GM23338 (cell line): Measurements from ENCODE around the gene SLC5A11. TPM values are rescaled to one million over a fixed set of nuclear protein-coding genes. Genes with fewer than 3 reads are reported as not detected.

Experiments
- ATAC-seq: fragments of 200-7000 bp; cut with Tn5 transposase; 3 replicates; pipeline ENCODE4 v1.9.1; 2020
- DNase-seq: peaks from one replicate; pipeline ENCODE4 v3.0.0-alpha.2; 2015; ENCODE audit warnings: low spot score
- H2AFZ ChIP-seq: fragments of 200-600 bp; sonication (generic); 2 replicates; pipeline ENCODE4 v1.8.0; 2016; ENCODE audit warnings: antibody characterized with exemption, mild to moderate bottlenecking, moderate library complexity
- H3F3A ChIP-seq: fragments of 200-600 bp; sonication (generic); replicated peaks from 2 replicates; pipeline ENCODE4 v1.8.0; 2017; ENCODE audit warnings: antibody characterized with exemption, mixed run types, low read depth
- H3K27ac ChIP-seq: fragments of 200-600 bp; sonication (generic); 2 replicates; pipeline ENCODE4 v1.6.1; 2016; ENCODE audit warnings: low read depth
- H3K27me3 ChIP-seq: fragments of 200-600 bp; sonication (generic); 2 replicates; pipeline ENCODE4 v1.8.0; 2016; ENCODE audit warnings: mild to moderate bottlenecking, mixed run types, moderate library complexity; ENCODE audit not compliant: insufficient read depth
- H3K36me3 ChIP-seq: fragments of 200-600 bp; sonication (generic); 2 replicates; pipeline ENCODE4 v1.8.0; 2016; ENCODE audit warnings: mild to moderate bottlenecking; ENCODE audit not compliant: insufficient read depth
- H3K4me1 ChIP-seq: fragments of 200-600 bp; sonication (generic); 2 replicates; pipeline ENCODE4 v1.8.0; 2016; ENCODE audit warnings: mild to moderate bottlenecking, moderate library complexity; ENCODE audit not compliant: insufficient read depth
- H3K4me2 ChIP-seq: fragments of 200-600 bp; sonication (generic); 2 replicates; pipeline ENCODE4 v1.7.1; 2017; ENCODE audit warnings: mixed run types
- H3K4me3 ChIP-seq: fragments of 200-600 bp; sonication (generic); 2 replicates; pipeline ENCODE4 v1.6.1; 2016; ENCODE audit warnings: mixed run types
- H3K79me2 ChIP-seq: fragments of 200-600 bp; sonication (generic); replicated peaks from 2 replicates; pipeline ENCODE4 v1.8.0; 2017; ENCODE audit warnings: mild to moderate bottlenecking; ENCODE audit not compliant: insufficient read depth
- H3K9me2 ChIP-seq: fragments of 200-600 bp; sonication (generic); 2 replicates; pipeline ENCODE4 v1.8.0; 2017; ENCODE audit not compliant: insufficient read depth
- H4K20me1 ChIP-seq: fragments of 200-600 bp; sonication (generic); replicated peaks from 2 replicates; pipeline ENCODE4 v1.8.0; 2017; ENCODE audit warnings: mild to moderate bottlenecking; ENCODE audit not compliant: insufficient read depth
- H3K27ac Mint-ChIP-seq: 2 replicates; pipeline ENCODE4 v1.8.0; 2020; ENCODE audit warnings: inconsistent platforms, mild to moderate bottlenecking, moderate library complexity, mixed read lengths
- H3K27me3 Mint-ChIP-seq: 3 replicates; pipeline ENCODE4 v1.8.0; 2022; ENCODE audit warnings: low read depth, mild to moderate bottlenecking, moderate library complexity, mixed read lengths, inconsistent platforms; ENCODE audit not compliant: insufficient read depth, poor library complexity
- H3K36me3 Mint-ChIP-seq: 3 replicates; pipeline ENCODE4 v1.8.0; 2021; ENCODE audit warnings: low read depth, mild to moderate bottlenecking, inconsistent platforms, moderate library complexity, mixed read lengths
- H3K4me1 Mint-ChIP-seq: 3 replicates; pipeline ENCODE4 v1.8.0; 2020; ENCODE audit warnings: mild to moderate bottlenecking, inconsistent platforms, mixed read lengths
- H3K4me3 Mint-ChIP-seq: 3 replicates; pipeline ENCODE4 v1.8.0; 2021; ENCODE audit warnings: moderate library complexity, mild to moderate bottlenecking, inconsistent platforms, mixed read lengths
- H3K9me3 Mint-ChIP-seq: 3 replicates; pipeline ENCODE4 v1.8.0; 2020; ENCODE audit warnings: moderate library complexity, mild to moderate bottlenecking, inconsistent platforms, mixed read lengths
- CTCF ChIP-seq, 2 experiments: fragments of 200-600 bp in 1 of 2; sonication (generic) in 1 of 2; conservative IDR thresholded peaks; 2 replicates each; pipeline versions ENCODE4 v1.5.1 to v1.6.1; 2016 to 2017; ENCODE audit warnings: antibody characterized with exemption in 2 of 2, low read depth in 2 of 2, mild to moderate bottlenecking in 2 of 2, moderate library complexity in 1 of 2
- ETS1 ChIP-seq: IDR thresholded peaks from 2 replicates; pipeline ENCODE4 v1.6.1; 2016; ENCODE audit warnings: antibody characterized with exemption
- NANOG ChIP-seq: IDR thresholded peaks from 2 replicates; pipeline ENCODE4 v1.6.1; 2016; ENCODE audit warnings: antibody characterized with exemption, borderline replicate concordance
- ZNF114 ChIP-seq: fragments of 250-450 bp; sonication (Bioruptor Pico); IDR thresholded peaks from 2 replicates; pipeline ENCODE4 v1.5.0; 2020; ENCODE audit warnings: mild to moderate bottlenecking, moderate library complexity
- ZNF462 ChIP-seq: fragments of 250-450 bp; sonication (Bioruptor Pico); IDR thresholded peaks from 2 replicates; pipeline ENCODE4 v1.5.0; 2020; ENCODE audit warnings: mild to moderate bottlenecking, moderate library complexity
- polyA plus RNA-seq: library from polyadenylated mRNA; unstranded; fragments of >200 nt; fragmentation: Nextera tagmentation; extraction: Ambion mirVana; gene quantifications from 2 replicates; pipeline ENCODE4 v1.2.1, GENCODE V29; 2016
- total RNA-seq: library from RNA; depleted of rRNA; stranded (reverse); fragments of >200 nt; shearing (Covaris generic); gene quantifications from 2 replicates; pipeline ENCODE4 v1.2.3, GENCODE V29; 2014

SLC5A11 gene
- total and polyA plus RNA-seq, 2 experiments from 2014 or later, result 0.07 TPM; not detected in 1

GRCh38 chr16:24883714-24884151 is 38.0 kb downstream of the SLC5A11 start (continued):
- TF ChIP-seq ZNF462 (CRISPR knock-in tag), result no peak

DNA sequence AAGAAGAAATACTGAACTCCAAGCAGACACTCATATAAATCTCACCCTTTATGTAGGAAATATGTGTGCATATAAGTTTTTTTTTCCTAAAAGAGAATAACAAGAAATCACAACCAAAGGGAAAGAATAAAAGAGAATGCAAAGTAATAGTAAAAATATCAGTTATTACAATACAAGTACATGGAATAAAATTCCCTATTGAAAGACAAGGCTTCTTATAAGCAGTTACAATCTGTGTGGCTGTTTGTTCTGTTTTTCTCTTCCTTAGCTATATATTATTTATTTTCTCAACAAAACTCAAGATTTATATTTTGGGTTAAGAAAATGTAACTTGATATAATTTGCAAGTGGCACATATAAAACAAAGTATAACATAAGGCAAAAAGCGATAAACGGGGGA is 41.7 kb downstream of the SLC5A11 start:
- no peaks in the 10 kb centered on the region for H3K36me3 Mint-ChIP-seq
- Histone ChIP-seq H3K9me2 (no peaks in the 10 kb centered on the region), H4K20me1 (no peaks in the 10 kb centered on the region), H3K4me2 (no peak overlapping the region), H3K27ac (no peak overlapping the region), H2AFZ (no peak overlapping the region), H3K4me3 (no peak overlapping the region), H3F3A (no peaks in the 10 kb centered on the region), H3K27me3 (no peaks in the 10 kb centered on the region), H3K4me1 (no peaks in the 10 kb centered on the region), H3K36me3 (no peaks in the 10 kb centered on the region), H3K79me2 (no peaks in the 10 kb centered on the region)
- H3K9me3 Mint-ChIP-seq, result no peaks in the 10 kb centered on the region
- no peak overlapping the region for H3K27ac Mint-ChIP-seq
- no peak overlapping the region for H3K4me3 Mint-ChIP-seq
- peaks cover 4% of the 10 kb centered on the region for H3K27me3 Mint-ChIP-seq
- TF ChIP-seq ZNF114 (no peak), ETS1 (no peak), NANOG (no peak), CTCF (conservative IDR thresholded peaks at IDR 0.05; ENCODE audit: low read depth in 2 of 2) (no peak), ZNF462 (CRISPR knock-in tag) (no peak)
- ATAC-seq (no peak), DNase-seq (no peak)
- H3K4me1 Mint-ChIP-seq, result no peaks in the 10 kb centered on the region
